Body of pancreas (tissue), 4 donors: ENCODE results near the gene SFXN3. TPM values are rescaled to one million over a fixed set of nuclear protein-coding genes. Genes with fewer than 3 reads are reported as not detected.

ENCODE experiments used
- ATAC-seq: fragments of 150-250 bp; one replicate; pipeline ENCODE4 v1.9.1; 2016
- DNase-seq, 4 donors: peaks; one replicate each; pipeline ENCODE4 v3.0.0-alpha.2; 2019
- H3K27ac ChIP-seq, 4 donors: fragments of 200-600 bp; sonication (generic); 1 replicate in 3 of 4; 2 replicates in 1 of 4; pipeline versions ENCODE4 v1.5.1 to v1.6.1; 2016 to 2019; ENCODE audit warnings: mild to moderate bottlenecking in 1 of 4, mixed read lengths in 1 of 4, moderate library complexity in 1 of 4
- H3K27me3 ChIP-seq, 2 donors: fragments of 200-600 bp; sonication (generic); one replicate each; pipeline ENCODE4 v1.6.0; 2016; ENCODE audit warnings: mild to moderate bottlenecking in 1 of 2
- H3K36me3 ChIP-seq, 2 donors: fragments of 200-600 bp; sonication (generic); replicated peaks in 1 of 2; 2 replicates each; pipeline ENCODE4 v1.5.1; 2016; ENCODE audit warnings: low read depth in 2 of 2; ENCODE audit not compliant: insufficient read depth in 1 of 2
- H3K4me1 ChIP-seq: fragments of 200-600 bp; sonication (generic); one replicate; pipeline ENCODE4 v1.6.0; 2016
- H3K4me3 ChIP-seq, 2 donors: fragments of 200-600 bp; sonication (generic); 1 replicate in 1 of 2; 2 replicates in 1 of 2; pipeline ENCODE4 v1.5.1; 2016 to 2019
- H3K9me3 ChIP-seq, 3 donors: fragments of 200-600 bp; sonication (generic); 1 replicate in 2 of 3; 2 replicates in 1 of 3; pipeline ENCODE4 v1.5.1; 2016
- CTCF ChIP-seq, 7 experiments: fragments of 450-650 bp in 4 of 7; fragments of 200-600 bp in 3 of 7; sonication (generic) in 3 of 7; IDR thresholded peaks; one replicate each; pipeline ENCODE4 v1.5.1; 2016 to 2019; ENCODE audit warnings: antibody characterized with exemption in 7 of 7
- POLR2A ChIP-seq, 3 donors: fragments of 450-650 bp; IDR thresholded peaks; one replicate each; pipeline ENCODE4 v1.6.1; 2016; ENCODE audit warnings: antibody characterized with exemption in 3 of 3, mild to moderate bottlenecking in 2 of 3
- WGBS, 2 donors: methylation state at CpG; one replicate each; pipeline ENCODE4 v1.1.5; 2017; 5-methylcytosine and 5-hydroxymethylcytosine counted together
- intact Hi-C: fragments of 100-400 bp; cut with DNase I; formaldehyde crosslinking; loops from one replicate; pipeline ENCODE4 v1.15.1; 2023
- total RNA-seq, 2 donors: library from RNA; depleted of rRNA; stranded (reverse); fragments of >200 nt; gene quantifications; one replicate each; pipeline ENCODE4 v1.1.0, GENCODE V29; 2016

The SFXN3 gene
- total RNA-seq, 2 donors from 2014 or later, result 23.4 to 61.7 TPM

- H3K36me3 ChIP-seq, result no peaks in the 10 kb centered on the region
- no peaks in the 10 kb centered on the region for H3K27me3 ChIP-seq
- H3K9me3 ChIP-seq, result no peaks in the 10 kb centered on the region
- DNase-seq, result no peak
- no peak overlapping the region for H3K4me3 ChIP-seq
- no peak for ATAC-seq
- TF ChIP-seq CTCF (IDR thresholded peaks at IDR 0.05), result no peak
- no peak for TF ChIP-seq POLR2A (IDR thresholded peaks at IDR 0.05)
- H3K4me1 ChIP-seq, result peaks cover 50% of the 10 kb centered on the region
- intact Hi-C loops, result no loop called here
- H3K27ac ChIP-seq, result peak overlapping the region in 2 of 4 donors; percentile 47 to 52
- 71 to 80% methylated on average over 2 to 3 of the region's 3 CpGs for WGBS, 2 donors
Observed at GRCh38 chr10:101065481-101066145, 34.6 kb downstream of the SFXN3 start.

- Histone ChIP-seq H3K9me3 (no peaks in the 10 kb centered on the region), H3K4me1 (peaks cover 43% of the 10 kb centered on the region), H3K4me3 (peak overlapping the region in 1 of 2 donors; percentile 1), H3K36me3 (no peaks in the 10 kb centered on the region), H3K27ac (peak overlapping the region in 2 of 4 donors; percentile 47 to 52), H3K27me3 (no peaks in the 10 kb centered on the region)
- peak; percentile 55 for ATAC-seq
- peak; percentile 65 to 77 (median 72) for DNase-seq
- TF ChIP-seq CTCF (IDR thresholded peaks at IDR 0.05) (peak; percentile 9 to 59 (median 41)), POLR2A (IDR thresholded peaks at IDR 0.05) (peak in 2 of 3 donors; percentile 20 to 26)
- intact Hi-C loops, result no loop called here
- WGBS, 2 donors, result 0 to 4% methylated on average over 28 to 49 of the region's 49 CpGs
Observed at GRCh38 chr10:101066146-101066895, 35.3 kb downstream of the SFXN3 start.

GRCh38 chr10:101066896-101067355 is 35.9 kb downstream of the SFXN3 start:
- Histone ChIP-seq H3K27me3 (no peaks in the 10 kb centered on the region), H3K27ac (peak overlapping the region in 1 of 4 donors; percentile 52), H3K9me3 (no peaks in the 10 kb centered on the region), H3K36me3 (no peaks in the 10 kb centered on the region), H3K4me1 (peaks cover 37% of the 10 kb centered on the region), H3K4me3 (peak overlapping the region; percentile 0 to 1)
- TF ChIP-seq POLR2A (IDR thresholded peaks at IDR 0.05) (no peak), CTCF (IDR thresholded peaks at IDR 0.05) (no peak)
- ATAC-seq, result peak; percentile 2
- intact Hi-C loops, result no loop called here
- 1 to 2% methylated on average over 13 to 31 of the region's 31 CpGs for WGBS, 2 donors
- peak in 2 of 4 donors; percentile 22 to 29 for DNase-seq

GRCh38 chr10:101067356-101068083 is 36.5 kb downstream of the SFXN3 start:
- Histone ChIP-seq H3K27me3 (no peaks in the 10 kb centered on the region), H3K36me3 (no peaks in the 10 kb centered on the region), H3K4me3 (peak overlapping the region; percentile 0 to 6), H3K9me3 (no peaks in the 10 kb centered on the region), H3K4me1 (peaks cover 31% of the 10 kb centered on the region), H3K27ac (peak overlapping the region in 2 of 4 donors; percentile 4 to 7)
- DNase-seq, result peak; percentile 81 to 85 (median 84)
- 0 to 1% methylated on average over 9 to 43 of the region's 43 CpGs for WGBS, 2 donors
- TF ChIP-seq POLR2A (IDR thresholded peaks at IDR 0.05), result peak in 1 of 3 donors; percentile 8
- peak; percentile 77 to 93 (median 90) for TF ChIP-seq CTCF (IDR thresholded peaks at IDR 0.05)
- ATAC-seq, result peak; percentile 81
- intact Hi-C loops, result no loop called here
